Endothelial cell of umbilical vein (primary cell): Measurements from ENCODE around the gene CD320. TPM values are rescaled to one million over a fixed set of nuclear protein-coding genes. Genes with fewer than 3 reads are reported as not detected.

Experiments
- Bru-seq: library from RNA; stranded (reverse); fragments of 400-500 nt; gene quantifications from one replicate; lab custom pipeline; 2021; lab: Mats Ljungman, UMichigan
- BruChase-seq, 2 experiments: library from RNA; stranded (reverse); fragments of 400-500 nt; gene quantifications; one replicate each; lab custom pipeline; 2021; lab: Mats Ljungman, UMichigan
- BruUV-seq: library from RNA; stranded (reverse); fragments of 400-500 nt; replicated peaks from 2 replicates; lab custom pipeline; 2021; lab: Mats Ljungman, UMichigan
- CTCF ChIA-PET: fragments of 300-600, 350-600 bp; sonication (Branson Sonifier 250); formaldehyde crosslinking; loops from one replicate; lab custom pipeline; 2021; ENCODE audit warnings: antibody characterized with exemption, inconsistent platforms; lab: Charles Lee
- POLR2A ChIA-PET: fragments of 300-600, 350-600 bp; sonication (Branson Sonifier 250); formaldehyde crosslinking; loops from one replicate; lab custom pipeline; 2021; ENCODE audit warnings: antibody characterized with exemption, inconsistent platforms; lab: Charles Lee
- DNase-seq: peaks from one replicate; pipeline ENCODE4 v3.0.0-alpha.2; 2011; ENCODE audit warnings: low read depth, low spot score
- FAIRE-seq: peaks from 2 replicates; lab custom pipeline; 2011; peaks lifted over from hg19 to GRCh38; lab: Jason Lieb, UNC
- H2AFZ ChIP-seq: 2 replicates; pipeline ENCODE4 v1.6.0; 2012; ENCODE audit warnings: low read depth, low read length, control low read depth, inconsistent platforms
- H3K27ac ChIP-seq: 2 replicates; pipeline ENCODE4 v1.5.1; 2011; ENCODE audit warnings: low read depth, mild to moderate bottlenecking, control low read depth, low read length, moderate library complexity; ENCODE audit not compliant: insufficient read depth
- H3K27me3 ChIP-seq, 2 experiments: 2 replicates each; pipeline versions ENCODE4 v1.6.0 to v1.6.1; 2011; ENCODE audit warnings: low read length in 2 of 2, mixed read lengths in 1 of 2; ENCODE audit not compliant: control insufficient read depth in 2 of 2, insufficient read depth in 2 of 2
- H3K36me3 ChIP-seq, 2 experiments: 2 replicates in 1 of 2; 3 replicates in 1 of 2; pipeline ENCODE4 v1.5.1; 2011; ENCODE audit warnings: low read length in 2 of 2, mild to moderate bottlenecking in 1 of 2, moderate library complexity in 1 of 2; ENCODE audit not compliant: control insufficient read depth in 2 of 2, insufficient read depth in 2 of 2; ENCODE audit errors: extremely low read depth in 1 of 2
- H3K4me1 ChIP-seq: 3 replicates; pipeline ENCODE4 v1.5.1; 2011; ENCODE audit warnings: mild to moderate bottlenecking, low read length; ENCODE audit not compliant: control insufficient read depth, insufficient read depth; ENCODE audit errors: extremely low read depth
- H3K4me2 ChIP-seq: 2 replicates; pipeline ENCODE4 v1.6.1; 2011; ENCODE audit warnings: low read length, control low read depth, mixed read lengths; ENCODE audit not compliant: insufficient read depth
- H3K4me3 ChIP-seq, 3 experiments: fragments of 200-600 bp in 1 of 3; sonication (generic), shearing (Covaris generic) in 1 of 3; replicated peaks in 1 of 3; 2 replicates each; pipeline ENCODE4 v1.5.1; 2011 to 2016; ENCODE audit warnings: control low read depth in 3 of 3, low read length in 3 of 3, mild to moderate bottlenecking in 2 of 3, inconsistent platforms in 1 of 3, low read depth in 1 of 3, moderate library complexity in 1 of 3; ENCODE audit not compliant: insufficient read depth in 1 of 3
- H3K79me2 ChIP-seq: 2 replicates; pipeline ENCODE4 v1.6.0; 2012; ENCODE audit warnings: low read length, inconsistent platforms; ENCODE audit not compliant: control insufficient read depth, insufficient read depth
- H3K9ac ChIP-seq: replicated peaks from 2 replicates; pipeline ENCODE3; 2011; ENCODE audit warnings: low read length, control low read depth; ENCODE audit not compliant: insufficient read depth; ENCODE audit errors: extremely low read depth
- H3K9me1 ChIP-seq: replicated peaks from 3 replicates; pipeline ENCODE4 v1.6.0; 2011; ENCODE audit warnings: mild to moderate bottlenecking, low read length; ENCODE audit not compliant: control insufficient read depth, insufficient read depth; ENCODE audit errors: extremely low read depth
- H3K9me3 ChIP-seq: replicated peaks from 2 replicates; pipeline ENCODE4 v1.5.1; 2012; ENCODE audit warnings: low read length, inconsistent platforms; ENCODE audit not compliant: control insufficient read depth, insufficient read depth
- H4K20me1 ChIP-seq: replicated peaks from 2 replicates; pipeline ENCODE3; 2011; ENCODE audit warnings: mild to moderate bottlenecking, low read length; ENCODE audit not compliant: control insufficient read depth, insufficient read depth; ENCODE audit errors: extremely low read depth
- CTCF ChIP-seq, 2 donors: IDR thresholded peaks; 1 replicate in 1 of 2; 2 replicates in 1 of 2; pipeline ENCODE4 v1.5.1; 2011; ENCODE audit warnings: low read length in 2 of 2, mild to moderate bottlenecking in 2 of 2, moderate library complexity in 2 of 2, control low read depth in 1 of 2, inconsistent platforms in 1 of 2, low read depth in 1 of 2; ENCODE audit not compliant: insufficient read depth in 1 of 2; ENCODE audit errors: extremely low read depth in 1 of 2
- FOS ChIP-seq: IDR thresholded peaks from 2 replicates; pipeline ENCODE4 v1.6.1; 2011; ENCODE audit warnings: mild to moderate bottlenecking, low read length, moderate library complexity, borderline replicate concordance; ENCODE audit not compliant: insufficient read depth
- JUN ChIP-seq: IDR thresholded peaks from 2 replicates; pipeline ENCODE4 v1.6.1; 2011; ENCODE audit warnings: borderline replicate concordance, low read depth; ENCODE audit not compliant: insufficient read length, insufficient read depth
- MAX ChIP-seq: IDR thresholded peaks from 2 replicates; pipeline ENCODE4 v1.6.1; 2011; ENCODE audit not compliant: insufficient read depth, insufficient read length
- MYC ChIP-seq: IDR thresholded peaks from one replicate; pipeline ENCODE4 v1.6.1; 2011; ENCODE audit warnings: mild to moderate bottlenecking, low read depth, low read length
- POLR2A ChIP-seq: IDR thresholded peaks from 2 replicates; pipeline ENCODE4 v1.6.1; 2012; ENCODE audit warnings: low read depth, mild to moderate bottlenecking, control low read depth, low read length
- POLR2AphosphoS5 ChIP-seq: IDR thresholded peaks from 2 replicates; pipeline ENCODE4 v1.6.1; 2012; ENCODE audit warnings: low read depth, mild to moderate bottlenecking, control low read depth, low read length, moderate library complexity; ENCODE audit not compliant: insufficient read depth
- dilution Hi-C: fragments of 300-500 bp; cut with MboI; formaldehyde crosslinking; loops from one replicate; pipeline ENCODE4 v1.15.0; 2019; ENCODE audit warnings: low sequenced_read_pairs; ENCODE audit not compliant: extremely low pct_ligation_motif_present
- intact Hi-C: fragments of 100-400 bp; cut with micrococcal nuclease; formaldehyde crosslinking; loops from one replicate; pipeline ENCODE4 v1.10.0; 2022
- long read RNA-seq: library from polyadenylated mRNA; stranded (forward); transcript quantifications from one replicate; pipeline ENCODE4 v2.0.0, GENCODE V29; 2021
- polyA minus RNA-seq, 3 experiments: library from RNA; depleted of rRNA, polyadenylated mRNA; stranded (reverse); fragments of >200 nt; gene quantifications; 1 replicate in 1 of 3; 2 replicates in 2 of 3; pipeline ENCODE4 v1.2.3, GENCODE V29; 2011
- polyA plus RNA-seq, 4 experiments: library from polyadenylated mRNA; depleted of rRNA in 3 of 4; stranded (reverse) in 3 of 4; unstranded in 1 of 4; fragments of >200 nt; gene quantifications; 2 replicates each; pipeline versions ENCODE4 v1.2.1 to v1.2.3, GENCODE V29; 2011 to 2012; ENCODE audit warnings: missing spikeins in 1 of 4
- total RNA-seq: library from RNA; stranded (reverse); gene quantifications from 2 replicates; pipeline ENCODE4 v1.2.3, GENCODE V29; 2021

The CD320 gene
- total RNA-seq, result 84.9 and 86.7 TPM in 2 replicates
- 190 and 255 TPM in 2 replicates for polyA plus RNA-seq
- 119 and 129 TPM in 2 replicates for polyA plus RNA-seq (2011; cell fraction: cytosol; rRNA removed)
- 45.1 and 52.5 TPM in 2 replicates for polyA plus RNA-seq (2011; cell fraction: nucleus; rRNA removed)
- polyA plus RNA-seq (2012), result 52.9 and 57.1 TPM in 2 replicates
- polyA minus RNA-seq, result 23.9 and 30.9 TPM in 2 replicates
- polyA minus RNA-seq (2011; cell fraction: cytosol; rRNA and poly(A)+ RNA removed), result 48.5 TPM
- polyA minus RNA-seq (2011; cell fraction: nucleus; rRNA and poly(A)+ RNA removed), result 7.3 and 9.9 TPM in 2 replicates
- percentile 54 among the genes with signal in this experiment for Bru-seq, nascent RNA
- BruChase-seq, experiment 1, labeled RNA remaining after a 6-hour chase, result percentile 75 among the genes with signal in this experiment
- BruChase-seq, experiment 2, labeled RNA remaining after a 2-hour chase, result percentile 62 among the genes with signal in this experiment
- long read RNA-seq, transcript CD320-201 (5 exons, 1,250 nt), result major isoform, 541 of 600 reads
- long read RNA-seq, partial matches to known transcripts, result 4 of 600 reads
- long read RNA-seq, other reads (novel, unspliced or antisense), result 50 of 600 reads

- H4K20me1 ChIP-seq, result no peaks in the 10 kb centered on the region
- BruUV-seq, result no TSS peak
- TF ChIP-seq CTCF (IDR thresholded peaks at IDR 0.05; ENCODE audit: extremely low read depth in 1 of 2, insufficient read depth in 1 of 2, low read depth in 1 of 2, low read length in 2 of 2), result no peak
- peak; percentile 93 for TF ChIP-seq MAX
- peak; percentile 86 for TF ChIP-seq MYC
- TF ChIP-seq FOS, result peak; percentile 55
- TF ChIP-seq POLR2A, result peak; percentile 89
- TF ChIP-seq POLR2AphosphoS5, result peak; percentile 95
- TF ChIP-seq JUN, result no peak
- peak within 1 kb of the TSS; percentile 41 for H3K9ac ChIP-seq
- intact Hi-C loops (loop anchor here (1.0 to 2.0 kb wide), 2 partner anchors 13 to 35 kb away; partner anchors contain the start of genes KANK3, NDUFA7 and RPS28), dilution Hi-C loops (no loop called here)
- H3K27me3 ChIP-seq, result no peaks in the 10 kb centered on the region
- CTCF ChIA-PET, result no interaction called here
- peak within 1 kb of the TSS; percentile 49 for H3K4me2 ChIP-seq
- peaks cover 11% of the 10 kb centered on the region for H3K79me2 ChIP-seq
- H3K4me3 ChIP-seq, result peak within 1 kb of the TSS; percentile 43 to 48 (median 44)
- FAIRE-seq (peak; percentile 96), DNase-seq (peak; percentile 92)
- POLR2A ChIA-PET, result no interaction called here
- no peaks in the 10 kb centered on the region for H3K9me1 ChIP-seq
- H3K27ac ChIP-seq, result peak within 1 kb of the TSS; percentile 69
- peaks cover 19% of the 10 kb centered on the region for H3K4me1 ChIP-seq
- H3K9me3 ChIP-seq, result no peaks in the 10 kb centered on the region
- peak within 1 kb of the TSS; percentile 64 for H2AFZ ChIP-seq
- H3K36me3 ChIP-seq, result no peaks in the 10 kb centered on the region
Observed at GRCh38 chr19:8307965-8308866, at the start of gene CD320. CD320 (minus strand) TSS chr19:8308358; CDS start chr19:8308290, 68 bp downstream.
